ENCODE data around the gene KBTBD6. TPM values are rescaled to one million over a fixed set of nuclear protein-coding genes. Genes with fewer than 3 reads are reported as not detected.
A peak's percentile ranks its signal among the peaks of the same experiment; 100 is the strongest.

KBTBD6 gene
- total RNA-seq, 1 experiment from 2014 or later: 9.1 TPM

DNA sequence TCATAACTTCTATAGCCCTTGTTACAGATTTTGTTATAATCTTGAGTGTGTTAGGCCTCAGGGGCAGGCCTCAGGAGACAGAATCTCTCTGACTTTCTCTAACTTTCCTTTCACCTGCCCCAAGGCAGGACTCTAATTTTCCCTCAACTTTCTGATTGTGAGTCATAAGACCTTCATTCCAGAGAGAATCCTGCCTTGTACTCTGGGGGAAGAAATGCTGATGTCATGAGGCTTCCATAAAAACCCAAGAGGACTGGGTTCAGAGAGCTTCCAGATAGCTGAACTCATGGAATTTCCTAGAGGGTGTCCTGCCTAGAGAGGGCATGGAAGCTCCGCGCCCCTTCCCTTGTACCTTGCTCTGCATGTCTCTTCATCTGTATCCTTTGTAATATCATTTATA, 5.3 kb upstream of the KBTBD6 start (continued):
- TF ChIP-seq POLR2A (IDR thresholded peaks at IDR 0.05; ENCODE audit: borderline replicate concordance, extremely low read depth, insufficient read depth, insufficient read length): no peak
- no peak for TF ChIP-seq EZH2 (IDR thresholded peaks at IDR 0.05)

DNA sequence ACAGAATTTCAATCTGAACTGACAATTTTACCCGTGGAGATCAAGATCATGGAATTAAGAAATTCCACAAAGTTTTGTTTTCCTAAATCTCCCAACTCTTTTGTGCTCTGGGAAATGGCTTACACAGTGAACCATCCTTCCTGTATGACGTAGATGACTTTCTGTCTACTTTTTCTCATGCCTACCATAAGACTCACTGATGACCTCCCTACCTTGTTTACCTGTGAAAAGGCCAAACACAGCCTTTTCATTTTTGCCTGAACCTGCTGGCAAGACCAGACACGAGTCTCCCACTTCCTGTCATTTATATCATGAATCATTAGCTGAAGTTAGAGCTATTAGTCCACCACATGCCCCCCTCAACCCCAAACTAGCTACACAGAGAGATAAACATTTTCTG, 4.6 kb upstream of the KBTBD6 start:
- no TSS peak for BruUV-seq (replicated peaks)

More for the DNA sequence above, 4.6 kb upstream of the KBTBD6 start:
- Histone ChIP-seq H3K79me2 (ENCODE audit: insufficient read depth, low read length) (peaks cover 12% of the 10 kb centered on the region), H3K4me3 (replicated peaks in 1 of 2; ENCODE audit: low read depth in 1 of 2, low read length in 2 of 2) (no peak overlapping the region), H3K4me1 (ENCODE audit: control insufficient read depth in 1 of 2, insufficient read depth in 2 of 2, low read length in 2 of 2) (peaks cover 2 to 37% of the 10 kb centered on the region in 2 experiments; a peak in 3 of 4 replicates), H3K4me2 (ENCODE audit: low read length) (peak overlapping the region; percentile 36), H3K9ac (ENCODE audit: low read length) (no peak overlapping the region), H4K20me1 (ENCODE audit: insufficient read depth) (no peaks in the 10 kb centered on the region), H3K27ac (ENCODE audit: low read depth, low read length) (no peak overlapping the region), H3K36me3 (ENCODE audit: control insufficient read depth in 1 of 2, insufficient read depth in 2 of 2, low read length in 2 of 2) (no peaks in the 10 kb centered on the region), H3K9me3 (ENCODE audit: control insufficient read depth in 1 of 2, insufficient read depth in 1 of 2, low read depth in 1 of 2, low read length in 2 of 2) (no peaks in the 10 kb centered on the region), H3K9me2 (ENCODE audit: insufficient read depth) (no peaks in the 10 kb centered on the region), H3K27me3 (ENCODE audit: insufficient read depth, low read length) (no peaks in the 10 kb centered on the region), H2AFZ (ENCODE audit: low read depth, low read length, poor library complexity, severe bottlenecking) (no peak overlapping the region)
- POLR2A ChIA-PET: no interaction called here
- CTCF ChIA-PET: no interaction called here
- TF ChIP-seq POLR2A (IDR thresholded peaks at IDR 0.05; ENCODE audit: borderline replicate concordance, extremely low read depth, insufficient read depth, insufficient read length) (no peak), YY1 (IDR thresholded peaks at IDR 0.05; ENCODE audit: extremely low read depth, insufficient replicate concordance, low read depth, low read length) (no peak), SP1 (IDR thresholded peaks at IDR 0.05; ENCODE audit: low read depth) (no peak), FOSL1 (IDR thresholded peaks at IDR 0.05; ENCODE audit: low read depth) (no peak), ZFX (IDR thresholded peaks at IDR 0.05) (no peak), CEBPB (IDR thresholded peaks at IDR 0.05; ENCODE audit: low read depth) (no peak), CBX3 (IDR thresholded peaks at IDR 0.05; ENCODE audit: low read depth) (no peak), JUND (IDR thresholded peaks at IDR 0.05) (no peak), EZH2 (IDR thresholded peaks at IDR 0.05) (no peak), TCF7L2 (IDR thresholded peaks at IDR 0.05; ENCODE audit: borderline replicate concordance, extremely low read depth, insufficient read depth, insufficient read length) (no peak), ELF1 (IDR thresholded peaks at IDR 0.05; ENCODE audit: borderline replicate concordance, low read depth) (no peak), POLR2AphosphoS5 (IDR thresholded peaks at IDR 0.05; ENCODE audit: low read depth, low read length) (no peak), SRF (IDR thresholded peaks at IDR 0.05; ENCODE audit: low read depth) (no peak)
- TF ChIP-seq, protein P1, sequence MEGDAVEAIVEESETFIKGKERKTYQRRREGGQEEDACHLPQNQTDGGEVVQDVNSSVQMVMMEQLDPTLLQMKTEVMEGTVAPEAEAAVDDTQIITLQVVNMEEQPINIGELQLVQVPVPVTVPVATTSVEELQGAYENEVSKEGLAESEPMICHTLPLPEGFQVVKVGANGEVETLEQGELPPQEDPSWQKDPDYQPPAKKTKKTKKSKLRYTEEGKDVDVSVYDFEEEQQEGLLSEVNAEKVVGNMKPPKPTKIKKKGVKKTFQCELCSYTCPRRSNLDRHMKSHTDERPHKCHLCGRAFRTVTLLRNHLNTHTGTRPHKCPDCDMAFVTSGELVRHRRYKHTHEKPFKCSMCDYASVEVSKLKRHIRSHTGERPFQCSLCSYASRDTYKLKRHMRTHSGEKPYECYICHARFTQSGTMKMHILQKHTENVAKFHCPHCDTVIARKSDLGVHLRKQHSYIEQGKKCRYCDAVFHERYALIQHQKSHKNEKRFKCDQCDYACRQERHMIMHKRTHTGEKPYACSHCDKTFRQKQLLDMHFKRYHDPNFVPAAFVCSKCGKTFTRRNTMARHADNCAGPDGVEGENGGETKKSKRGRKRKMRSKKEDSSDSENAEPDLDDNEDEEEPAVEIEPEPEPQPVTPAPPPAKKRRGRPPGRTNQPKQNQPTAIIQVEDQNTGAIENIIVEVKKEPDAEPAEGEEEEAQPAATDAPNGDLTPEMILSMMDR (IDR thresholded peaks at IDR 0.05 in 2 of 3, conservative IDR thresholded peaks at IDR 0.05 in 1 of 3; ENCODE audit: borderline replicate concordance in 1 of 3, insufficient read depth in 1 of 3, low read depth in 2 of 3, low read length in 2 of 3): no peak
- TF ChIP-seq, protein P2, sequence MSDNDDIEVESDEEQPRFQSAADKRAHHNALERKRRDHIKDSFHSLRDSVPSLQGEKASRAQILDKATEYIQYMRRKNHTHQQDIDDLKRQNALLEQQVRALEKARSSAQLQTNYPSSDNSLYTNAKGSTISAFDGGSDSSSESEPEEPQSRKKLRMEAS (IDR thresholded peaks at IDR 0.05): no peak
- RAD21 ChIA-PET (ENCODE audit: low non-redundant PET in 1 of 2, low total read pairs in 2 of 2, uncharacterized antibody in 2 of 2, unreplicated experiment in 2 of 2): no interaction called here
- ATAC-seq (no peak), DNase-seq (ENCODE audit: low read depth, low spot score) (no peak)
- intact Hi-C loops (cut with micrococcal nuclease): no loop called here
